Small intestine (tissue), 7 donors: ENCODE data around the gene SLC9A2. TPM values are rescaled to one million over a fixed set of nuclear protein-coding genes. Genes with fewer than 3 reads are reported as not detected.
A peak's percentile ranks its signal among the peaks of the same experiment; 100 is the strongest.

Experiments
- DNase-seq, 2 donors: peaks; one replicate each; pipeline versions ENCODE4 v3.0.0 to v3.0.0-alpha.2; 2013
- FAIRE-seq: peaks from 2 replicates; lab custom pipeline; 2012; peaks lifted over from hg19 to GRCh38; lab: Jason Lieb, UNC
- H3K27ac ChIP-seq, 3 donors: one replicate each; pipeline ENCODE4 v1.5.1; 2013; ENCODE audit warnings: low read length in 2 of 3, mild to moderate bottlenecking in 2 of 3, control low read depth in 1 of 3, inconsistent platforms in 1 of 3, low read depth in 1 of 3, moderate library complexity in 1 of 3
- H3K27me3 ChIP-seq, 3 donors: one replicate each; pipeline ENCODE4 v1.6.1; 2013; ENCODE audit warnings: low read length in 3 of 3, inconsistent platforms in 1 of 3; ENCODE audit not compliant: control insufficient read depth in 3 of 3, insufficient read depth in 3 of 3
- H3K36me3 ChIP-seq, 3 donors: one replicate each; pipeline ENCODE4 v1.6.1; 2013; ENCODE audit warnings: low read length in 3 of 3, inconsistent platforms in 1 of 3, low read depth in 1 of 3, mild to moderate bottlenecking in 1 of 3, moderate library complexity in 1 of 3; ENCODE audit not compliant: control insufficient read depth in 3 of 3, insufficient read depth in 2 of 3
- H3K4me1 ChIP-seq, 3 donors: one replicate each; pipeline ENCODE4 v1.6.1; 2013; ENCODE audit warnings: low read length in 2 of 3, inconsistent platforms in 1 of 3, low read depth in 1 of 3, mild to moderate bottlenecking in 1 of 3, moderate library complexity in 1 of 3; ENCODE audit not compliant: control insufficient read depth in 3 of 3, insufficient read depth in 2 of 3
- H3K4me3 ChIP-seq, 3 donors: one replicate each; pipeline ENCODE4 v1.5.1; 2013; ENCODE audit warnings: low read length in 3 of 3, control low read depth in 1 of 3, inconsistent platforms in 1 of 3, low read depth in 1 of 3, mild to moderate bottlenecking in 1 of 3, moderate library complexity in 1 of 3
- H3K9me3 ChIP-seq, 2 donors: one replicate each; pipeline ENCODE4 v1.6.1; 2013; ENCODE audit warnings: low read depth in 1 of 2, low read length in 1 of 2; ENCODE audit not compliant: control insufficient read depth in 2 of 2, insufficient read depth in 1 of 2
- WGBS, 3 donors: extraction: QIAGEN DNeasy Blood & Tissue Kit; methylation state at CpG; one replicate each; pipeline ENCODE4 v1.1.7; 2013; 5-methylcytosine and 5-hydroxymethylcytosine counted together
- polyA plus RNA-seq, 4 donors: library from polyadenylated mRNA; stranded (reverse) in 3 of 4; unstranded in 1 of 4; fragments of 200-250 nt in 3 of 4; fragments of 120-200 nt in 1 of 4; gene quantifications; one replicate each; pipeline versions ENCODE4 v1.2.1 to v1.2.3, GENCODE V29; 2013
- donor health status: healthy with polysubstance abuse.
- donor health status: control.
- donor health status: control.
- donor health status: Bipolar disorder and iron deficiency.
- donor health status: healthy.

Gene SLC9A2
- polyA plus RNA-seq, 4 donors: 1.4 to 4.7 (median 2.7) TPM

DNA sequence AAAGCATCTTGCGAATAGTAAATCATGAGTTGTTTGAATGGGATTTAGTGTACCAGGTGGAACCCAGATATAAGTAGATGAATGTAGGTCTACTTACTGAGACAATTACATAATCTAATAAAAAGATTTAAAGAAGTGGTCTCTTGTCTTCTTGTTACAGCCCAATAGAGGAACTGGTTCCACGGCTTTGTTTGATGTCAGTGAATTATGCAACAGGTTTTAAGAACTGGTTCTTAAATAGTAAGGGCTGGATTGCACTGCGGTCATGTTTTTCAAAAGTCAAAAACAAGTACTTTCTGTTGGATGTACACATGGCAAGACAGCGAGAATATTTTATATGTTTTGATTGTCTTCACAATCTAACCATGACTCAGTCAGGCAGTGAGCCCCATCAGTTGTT, 15.4 kb upstream of the SLC9A2 start:
- no peak overlapping the region for H3K27ac ChIP-seq
- H3K36me3 ChIP-seq: no peaks in the 10 kb centered on the region
- peaks cover 0 to 3% (median 3%) of the 10 kb centered on the region in 3 donors for H3K4me1 ChIP-seq
- no peaks in the 10 kb centered on the region for H3K27me3 ChIP-seq
- H3K9me3 ChIP-seq: no peaks in the 10 kb centered on the region
- FAIRE-seq (no peak), DNase-seq (no peak)
- 34 to 64% (median 52%) methylated on average over 4 of the region's 4 CpGs for whole genome bisulfite sequencing, 3 donors
- H3K4me3 ChIP-seq: no peak overlapping the region

DNA sequence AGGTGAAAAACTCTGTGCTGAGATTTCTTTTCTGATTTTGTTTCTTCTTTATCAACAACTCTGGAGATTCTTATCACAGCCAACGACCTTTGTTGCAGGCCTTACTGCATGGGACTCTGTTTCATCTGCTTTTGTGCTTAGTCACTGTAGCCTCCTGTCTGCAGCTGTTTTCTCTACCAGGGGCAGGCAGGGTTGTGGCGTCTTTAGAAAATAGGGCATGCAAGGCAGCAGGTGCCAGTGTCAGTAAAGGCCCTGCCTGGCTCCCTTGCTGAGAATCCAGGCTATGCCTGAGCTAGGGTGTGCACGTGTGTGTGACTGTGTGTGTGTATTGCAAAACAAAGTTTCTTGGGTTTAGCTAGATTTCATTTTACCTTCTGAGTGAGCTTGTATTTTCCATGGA, 14.6 kb upstream of the SLC9A2 start:
- H3K9me3 ChIP-seq: no peaks in the 10 kb centered on the region
- H3K27ac ChIP-seq: no peak overlapping the region
- FAIRE-seq: no peak
- peaks cover 0 to 3% (median 3%) of the 10 kb centered on the region in 3 donors for H3K4me1 ChIP-seq
- H3K4me3 ChIP-seq: no peak overlapping the region
- no peaks in the 10 kb centered on the region for H3K36me3 ChIP-seq
- peak in 1 of 2 donors; percentile 23 for DNase-seq
- no peaks in the 10 kb centered on the region for H3K27me3 ChIP-seq
- WGBS, 3 donors: 6 to 31% (median 26%) methylated on average over 3 of the region's 3 CpGs

- no peaks in the 10 kb centered on the region for H3K9me3 ChIP-seq
- no peak for FAIRE-seq
- H3K4me1 ChIP-seq: peaks cover 0 to 3% (median 3%) of the 10 kb centered on the region in 3 donors
- no peak overlapping the region for H3K4me3 ChIP-seq
- peak in 1 of 2 donors; percentile 54 for DNase-seq
- WGBS, 3 donors: 53 to 78% (median 71%) methylated on average over 1 of the region's 1 CpG
- H3K27ac ChIP-seq: no peak overlapping the region
- H3K27me3 ChIP-seq: no peaks in the 10 kb centered on the region
- no peaks in the 10 kb centered on the region for H3K36me3 ChIP-seq
These were observed 13.0 kb upstream of the SLC9A2 start for GRCh38 chr2:102606353-102606752.

DNA sequence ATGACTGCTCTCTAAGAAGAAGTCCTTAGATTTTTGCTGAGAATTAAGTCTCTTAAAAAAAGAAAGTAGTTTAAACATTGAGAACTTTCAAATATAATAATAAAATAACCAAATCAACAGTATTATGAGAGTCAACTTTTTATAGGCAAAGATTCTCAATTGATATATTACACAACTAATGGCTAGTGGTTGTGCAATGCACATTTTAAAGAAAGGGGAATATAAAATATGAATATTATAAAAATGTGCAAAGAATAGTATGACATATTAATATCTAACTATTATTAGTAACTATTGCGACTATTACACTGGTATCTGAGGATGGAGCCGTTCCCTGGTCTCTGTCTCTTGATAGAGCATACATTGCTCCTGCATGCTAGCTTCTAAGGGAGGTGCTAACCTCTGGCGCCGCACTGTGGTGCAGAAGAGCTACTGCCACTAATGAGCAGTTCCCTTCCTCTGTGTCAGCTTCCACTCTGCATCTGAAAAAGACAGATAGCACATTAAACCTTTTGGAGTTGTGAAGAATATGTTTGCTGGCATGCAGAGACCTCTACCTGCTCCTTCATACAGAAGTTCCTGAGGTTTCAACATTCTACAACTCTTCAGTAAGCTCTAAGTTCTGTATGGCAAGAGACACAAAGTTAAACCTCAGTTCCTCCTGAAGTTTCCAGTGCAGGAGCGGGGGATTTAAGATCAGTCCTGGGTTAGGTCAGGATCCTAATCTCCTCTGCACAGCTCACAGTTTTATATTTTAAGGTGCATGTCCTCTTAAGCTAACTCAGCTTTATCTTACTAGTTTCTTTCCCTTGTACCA, 3.5 kb upstream of the SLC9A2 start:
- peak; percentile 72 to 73 for DNase-seq
- H3K9me3 ChIP-seq: no peaks in the 10 kb centered on the region
- no peak for FAIRE-seq
- H3K4me3 ChIP-seq: no peak overlapping the region
- 19 to 22% (median 20%) methylated on average over 5 of the region's 5 CpGs for WGBS, 3 donors
- H3K27ac ChIP-seq: no peak overlapping the region
- peaks cover 0 to 13% (median 0%) of the 10 kb centered on the region in 3 donors for H3K4me1 ChIP-seq
- H3K36me3 ChIP-seq: no peaks in the 10 kb centered on the region
- H3K27me3 ChIP-seq: peaks cover 0 to 23% (median 11%) of the 10 kb centered on the region in 3 donors

DNA sequence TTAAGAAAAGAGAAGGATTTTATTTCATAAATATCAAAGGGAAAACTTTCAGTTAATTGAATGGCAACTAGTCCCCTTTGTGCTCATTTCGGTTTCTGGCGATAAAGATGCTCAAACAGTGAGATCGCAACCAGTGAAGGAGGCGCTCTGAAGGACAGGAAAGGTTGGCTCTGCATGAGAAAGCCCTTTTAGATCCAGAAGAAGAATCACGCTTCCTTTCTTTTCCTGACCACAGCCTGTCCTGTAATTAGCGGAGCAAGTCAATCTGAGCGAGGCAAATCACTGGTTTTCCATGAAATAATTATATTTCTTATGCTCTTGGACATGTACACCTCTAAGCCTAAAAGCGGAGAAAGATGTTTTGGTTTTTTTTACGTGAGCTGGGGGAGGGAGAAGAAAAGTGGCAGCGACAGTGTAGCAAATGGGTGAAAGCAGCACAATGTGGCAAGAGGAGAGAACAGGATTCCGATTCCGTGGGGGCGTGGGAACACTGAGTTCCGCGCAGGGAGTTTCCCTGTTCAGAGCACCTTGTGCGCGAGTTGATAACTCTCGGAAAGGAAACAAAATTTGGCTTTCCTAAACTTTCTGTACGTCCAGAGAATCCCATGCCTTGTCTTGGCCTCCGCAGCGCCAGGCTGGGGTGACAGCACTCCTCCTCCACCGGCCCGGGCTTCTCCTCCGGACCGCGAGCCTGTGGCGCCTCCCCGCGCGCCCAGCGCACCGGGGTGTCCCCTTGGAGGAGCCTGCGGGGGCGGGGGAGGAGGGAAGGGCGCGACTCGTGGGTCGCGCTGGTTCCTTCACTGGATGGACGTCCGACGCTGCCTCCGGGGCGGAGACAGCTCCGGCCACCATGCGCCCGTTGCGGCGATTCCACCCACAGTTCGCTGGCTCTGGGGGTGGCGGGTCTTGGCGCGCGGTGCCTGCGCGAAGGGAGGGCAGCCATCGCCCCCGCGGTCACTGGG, 620 bp upstream of the SLC9A2 start:
- FAIRE-seq (no peak), DNase-seq (peak in 1 of 2 donors; percentile 64)
- peak overlapping the region in 1 of 3 donors; percentile 68 for H3K27ac ChIP-seq
- H3K4me1 ChIP-seq: peaks cover 0 to 13% (median 4%) of the 10 kb centered on the region in 3 donors
- H3K9me3 ChIP-seq: no peaks in the 10 kb centered on the region
- H3K4me3 ChIP-seq: peak overlapping the region; percentile 34 to 64 (median 38)
- no peaks in the 10 kb centered on the region for H3K36me3 ChIP-seq
- WGBS, 3 donors: 5 to 11% (median 5%) methylated on average over 37 to 59 of the region's 59 CpGs
- peaks cover 0 to 26% (median 15%) of the 10 kb centered on the region in 3 donors for H3K27me3 ChIP-seq

GRCh38 chr2:102620332-102620731, 979 bp downstream of the SLC9A2 start:
- H3K4me3 ChIP-seq: peak overlapping the region; percentile 33 to 64 (median 36)
- WGBS, 3 donors: 10 to 28% (median 22%) methylated on average over 11 of the region's 11 CpGs

GRCh38 chr2:102621630-102622029, 2.3 kb downstream of the SLC9A2 start:
- no peaks in the 10 kb centered on the region for H3K9me3 ChIP-seq
- H3K27ac ChIP-seq: peak overlapping the region in 1 of 3 donors; percentile 2
- 48 to 55% (median 54%) methylated on average over 4 of the region's 4 CpGs for WGBS, 3 donors
- FAIRE-seq: no peak
- no peaks in the 10 kb centered on the region for H3K36me3 ChIP-seq
- peaks cover 0 to 13% (median 4%) of the 10 kb centered on the region in 3 donors for H3K4me1 ChIP-seq
- peaks cover 0 to 23% (median 15%) of the 10 kb centered on the region in 3 donors for H3K27me3 ChIP-seq
- DNase-seq: peak in 1 of 2 donors; percentile 62
- H3K4me3 ChIP-seq: no peak overlapping the region

More at GRCh38 chr2:102620332-102620731, 979 bp downstream of the SLC9A2 start:
- DNase-seq: peak; percentile 36 to 70
- Histone ChIP-seq H3K36me3 (no peaks in the 10 kb centered on the region), H3K4me1 (peaks cover 0 to 13% (median 4%) of the 10 kb centered on the region in 3 donors), H3K27ac (peak overlapping the region in 1 of 3 donors; percentile 68), H3K27me3 (peaks cover 0 to 26% (median 15%) of the 10 kb centered on the region in 3 donors), H3K9me3 (no peaks in the 10 kb centered on the region)
- FAIRE-seq: no peak

- Histone ChIP-seq H3K27ac (no peak overlapping the region), H3K4me1 (peaks cover 0 to 13% (median 4%) of the 10 kb centered on the region in 3 donors), H3K9me3 (no peaks in the 10 kb centered on the region), H3K36me3 (no peaks in the 10 kb centered on the region), H3K27me3 (peaks cover 0 to 23% (median 15%) of the 10 kb centered on the region in 3 donors), H3K4me3 (no peak overlapping the region)
- 81 to 89% (median 87%) methylated on average over 3 of the region's 3 CpGs for WGBS, 3 donors
- DNase-seq (no peak), FAIRE-seq (no peak)
These were observed 3.3 kb downstream of the SLC9A2 start for GRCh38 chr2:102622646-102623045.
